WI38 (cell line): ENCODE results near the gene TSPAN18.

Experiments used
- H3K4me3 ChIP-seq: 2 replicates; pipeline ENCODE4 v1.5.1; 2011; ENCODE audit warnings: low read depth, mild to moderate bottlenecking, control low read depth, low read length
- CTCF ChIP-seq: IDR thresholded peaks from 2 replicates; pipeline ENCODE4 v1.5.1; 2012; ENCODE audit warnings: low read depth, mild to moderate bottlenecking, control low read depth, low read length

The TSPAN18 gene

DNA sequence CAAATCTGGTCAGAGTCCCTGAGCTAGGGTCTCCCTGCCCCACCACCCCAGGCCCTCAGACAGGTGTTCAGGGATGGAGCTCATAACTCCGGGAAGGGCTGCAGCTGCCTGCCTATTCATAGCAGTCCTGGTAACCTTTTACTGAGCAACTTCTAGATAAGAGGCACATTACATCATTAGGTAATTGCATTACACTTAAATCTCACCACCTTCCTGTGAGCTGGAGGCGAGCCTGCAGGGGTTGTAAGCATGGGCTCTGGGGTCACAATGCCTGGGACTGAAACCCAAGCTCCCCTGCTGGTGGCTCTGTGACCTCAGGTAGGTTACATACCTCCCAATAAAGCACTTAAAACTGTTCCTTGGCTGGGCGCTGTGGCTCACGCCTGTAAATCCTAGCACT, 201.4 kb downstream of the TSPAN18 start:
- no peak overlapping the region for H3K4me3 ChIP-seq
- no peak for TF ChIP-seq CTCF

GRCh38 chr11:44928816-44929215, 202.1 kb downstream of the TSPAN18 start:
- TF ChIP-seq CTCF, result no peak
- no peak overlapping the region for H3K4me3 ChIP-seq

DNA sequence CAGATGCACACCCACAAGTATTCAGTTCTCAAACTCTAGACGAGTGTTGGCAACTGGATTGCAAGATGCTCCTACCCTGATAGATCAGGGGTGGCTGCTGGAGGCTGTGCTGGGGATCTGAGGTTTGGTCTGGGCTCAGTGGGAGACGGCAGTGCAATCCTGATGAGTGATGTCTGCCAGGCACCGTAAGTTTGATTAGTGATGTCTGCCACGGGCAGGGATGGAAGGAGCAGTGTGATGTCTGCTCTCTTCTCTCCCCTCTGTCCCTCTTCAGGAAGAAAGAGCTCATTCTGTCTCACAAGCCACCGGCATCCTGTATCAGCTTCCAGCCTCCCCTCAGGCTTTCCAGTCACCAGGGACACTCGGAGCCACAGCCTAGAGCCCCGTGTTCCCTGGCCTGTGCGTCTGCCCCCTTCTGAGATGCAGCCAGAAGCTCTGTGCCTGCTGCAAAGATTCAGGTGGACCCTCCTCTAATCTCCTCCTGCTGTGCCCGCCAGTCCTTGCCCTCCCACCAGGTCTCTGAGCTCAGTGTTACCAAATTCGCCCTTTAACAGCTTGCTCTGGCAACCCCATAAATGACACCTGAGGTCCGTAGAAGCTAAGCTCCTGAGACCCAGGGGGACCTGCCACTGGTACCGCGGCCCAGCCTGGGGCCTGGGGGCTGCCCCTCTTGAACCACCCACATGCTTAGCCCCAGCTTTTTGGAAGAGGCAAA, 204.0 kb downstream of the TSPAN18 start:
- no peak overlapping the region for H3K4me3 ChIP-seq
- no peak for TF ChIP-seq CTCF

GRCh38 chr11:44931466-44931865, 204.7 kb downstream of the TSPAN18 start:
- H3K4me3 ChIP-seq, result no peak overlapping the region
- no peak for TF ChIP-seq CTCF

DNA sequence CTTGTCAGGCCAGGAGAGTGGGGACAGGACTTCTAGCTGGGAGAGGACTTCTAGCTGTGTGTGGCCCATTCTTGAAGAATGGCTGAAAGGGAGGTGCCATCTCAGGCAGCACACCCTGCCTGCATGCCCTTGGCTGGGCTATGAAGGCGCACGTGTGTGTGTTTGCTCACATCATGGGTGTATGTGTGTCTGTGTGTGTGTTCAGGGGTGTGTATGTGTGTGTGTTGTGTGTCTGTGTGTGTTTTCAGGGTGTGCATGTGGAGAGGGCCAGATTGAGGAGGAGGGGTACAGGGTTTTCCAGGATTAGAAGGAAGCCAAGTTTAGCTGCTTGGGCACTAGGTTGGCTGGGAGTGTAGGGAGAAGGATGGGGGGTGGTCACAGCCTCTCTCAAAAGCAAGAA, 207.3 kb downstream of the TSPAN18 start:
- no peak overlapping the region for H3K4me3 ChIP-seq
- no peak for TF ChIP-seq CTCF

DNA sequence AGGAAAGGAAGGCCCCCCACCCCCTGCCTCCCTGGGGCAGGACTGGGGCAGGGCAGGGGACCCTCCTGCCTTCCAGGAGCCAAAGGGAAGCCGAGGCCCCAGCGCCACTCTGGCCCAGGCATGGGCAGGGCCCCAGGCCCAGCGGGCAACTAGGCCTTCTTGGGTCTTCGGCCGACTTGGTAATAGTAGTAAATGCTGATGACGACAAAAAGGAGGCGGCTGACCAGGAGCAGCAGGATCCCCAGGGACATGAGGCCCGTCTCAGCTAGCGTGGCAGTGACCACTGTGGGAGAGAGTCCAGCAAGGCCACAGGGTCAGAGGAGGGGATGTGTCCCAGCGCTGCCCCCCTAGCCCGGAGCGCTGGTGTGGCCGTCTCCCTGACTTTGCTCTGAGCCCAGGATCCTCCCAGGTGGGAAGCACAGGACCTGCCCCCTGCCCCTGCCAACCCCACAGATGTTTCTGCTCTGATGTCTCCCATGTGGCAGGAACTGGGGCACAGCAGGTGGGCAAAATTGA, 208.0 kb downstream of the TSPAN18 start:
- H3K4me3 ChIP-seq, result no peak overlapping the region
- no peak for TF ChIP-seq CTCF

GRCh38 chr11:44936525-44936924, 209.8 kb downstream of the TSPAN18 start:
- TF ChIP-seq CTCF, result peak; percentile 93
- no peak overlapping the region for H3K4me3 ChIP-seq
